ENCODE data around the gene PPP6C.
"Not testable (repeated sequence)": the region's sequence is repeated elsewhere in the genome, so short reads cannot be mapped to it uniquely, and the experiment has no call there.

The PPP6C gene

GRCh38 chr9:125189361-125190289, at the start of gene PPP6C:
Gene PPP6C (minus strand): TSS chr9:125189803. CDS start chr9:125189718, 85 bp downstream.
- DNase-seq, result peak; percentile 84

DNA sequence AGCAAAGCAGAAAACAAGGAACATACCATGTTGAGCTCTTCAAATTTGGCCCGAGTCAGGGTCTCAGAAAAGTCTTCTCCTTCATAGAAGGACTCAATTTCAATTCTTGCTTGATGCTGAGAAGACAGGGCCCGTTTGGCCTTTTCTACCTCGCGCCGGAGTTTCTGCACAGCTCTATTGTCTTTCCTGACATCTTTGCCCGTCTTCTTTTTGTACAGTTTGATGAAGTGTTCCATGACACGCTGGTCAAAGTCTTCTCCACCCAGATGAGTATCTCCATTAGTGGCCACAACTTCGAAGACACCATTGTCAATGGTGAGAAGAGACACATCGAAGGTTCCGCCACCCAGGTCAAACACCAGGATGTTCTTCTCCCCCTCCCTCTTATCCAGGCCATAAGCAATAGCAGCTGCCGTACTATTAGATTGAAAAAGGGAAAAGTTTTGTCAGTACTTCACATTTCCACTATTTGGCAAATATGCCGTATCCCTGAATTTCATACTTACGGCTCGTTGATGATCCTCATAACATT, 49.4 kb upstream of the PPP6C start:
- DNase-seq, result no peak

- DNase-seq, result no peak
These were observed 48.7 kb upstream of the PPP6C start for GRCh38 chr9:125238127-125238914.

DNA sequence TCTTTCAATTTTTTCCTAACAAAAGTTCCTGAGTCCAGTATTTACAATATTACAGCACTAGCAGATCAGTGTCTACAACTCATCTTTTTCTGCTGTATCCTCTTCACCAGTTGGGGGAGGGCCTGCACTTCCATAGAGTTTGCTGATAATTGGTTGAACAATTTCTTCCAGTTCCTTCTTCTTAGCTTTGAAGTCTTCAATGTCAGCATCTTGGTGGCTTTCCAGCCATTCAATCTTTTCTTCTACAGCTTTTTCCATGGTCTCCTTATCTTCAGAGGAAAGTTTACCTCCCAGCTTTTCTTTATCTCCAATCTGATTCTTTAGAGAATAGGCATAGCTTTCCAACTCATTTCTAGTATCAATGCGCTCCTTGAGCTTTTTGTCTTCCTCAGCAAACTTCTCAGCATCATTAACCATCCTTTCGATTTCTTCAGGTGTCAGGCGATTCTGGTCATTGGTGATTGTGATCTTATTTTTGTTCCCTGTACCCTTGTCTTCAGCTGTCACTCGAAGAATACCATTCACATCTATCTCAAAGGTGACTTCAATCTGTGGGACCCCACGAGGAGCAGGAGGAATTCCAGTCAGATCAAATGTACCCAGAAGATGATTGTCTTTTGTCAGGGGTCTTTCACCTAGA, 47.0 kb upstream of the PPP6C start:
- DNase-seq, result not testable (repeated sequence)

- no peak for DNase-seq
These were observed 46.4 kb upstream of the PPP6C start for GRCh38 chr9:125235804-125236519.

DNA sequence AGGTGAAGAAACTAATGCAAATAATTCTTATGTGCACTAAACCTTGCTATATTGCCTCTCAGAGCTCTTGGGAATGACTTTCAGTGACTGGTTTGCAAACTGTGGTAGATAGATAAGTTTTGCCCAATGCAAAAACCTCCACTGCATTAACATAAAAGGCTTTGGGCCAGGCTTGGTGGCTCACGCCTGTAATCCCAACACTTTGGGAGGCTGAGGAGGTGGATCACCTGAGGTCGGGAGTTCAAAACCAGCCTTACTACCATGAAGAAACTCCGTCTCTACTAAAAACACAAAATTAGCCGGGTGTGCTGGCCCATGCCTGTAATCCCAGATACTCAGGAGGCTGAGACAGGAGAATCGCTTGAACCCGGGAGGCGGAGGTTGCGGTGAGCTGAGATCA, 44.5 kb upstream of the PPP6C start:
- not testable (repeated sequence) for DNase-seq

DNA sequence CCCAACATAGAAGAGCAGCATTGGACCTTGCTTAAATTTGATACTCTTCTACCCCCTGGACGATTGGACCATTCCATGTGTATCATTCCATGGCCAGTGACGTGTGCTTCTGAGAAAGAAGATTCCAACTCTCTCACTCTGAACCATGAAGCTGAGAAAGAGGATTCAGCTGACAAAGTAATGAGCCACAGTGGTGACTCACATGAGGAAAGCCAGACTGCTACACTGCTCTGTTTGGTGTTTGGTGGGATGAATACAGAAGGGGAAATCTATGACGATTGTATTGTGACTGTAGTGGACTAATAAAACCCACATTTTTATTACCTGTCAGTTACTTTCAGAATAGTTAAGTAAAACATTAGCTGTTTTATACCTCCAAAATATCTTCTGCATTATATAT, 44.1 kb upstream of the PPP6C start:
- peak; percentile 68 for DNase-seq

DNA sequence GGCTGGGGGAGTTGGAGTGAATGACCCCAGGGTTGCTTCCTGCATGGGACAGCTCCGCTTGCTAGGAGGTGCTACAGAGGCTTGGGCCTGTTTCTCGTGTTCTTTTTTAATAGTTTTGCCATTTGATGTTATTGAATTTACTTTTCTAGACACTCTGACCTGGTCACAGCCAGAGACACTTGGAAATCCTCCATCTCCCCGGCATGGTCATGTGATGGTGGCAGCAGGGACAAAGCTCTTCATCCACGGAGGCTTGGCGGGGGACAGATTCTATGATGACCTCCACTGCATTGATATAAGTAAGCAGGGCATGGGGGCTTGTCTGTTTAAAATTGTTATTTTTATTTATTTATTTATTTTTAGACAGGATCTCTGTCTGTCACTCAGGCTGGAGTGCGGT, 38.2 kb upstream of the PPP6C start:
- DNase-seq, result no peak

- DNase-seq, result not testable (repeated sequence)
These were observed 35.3 kb upstream of the PPP6C start for GRCh38 chr9:125224858-125225257.

- no peak for DNase-seq
These were observed 29.0 kb upstream of the PPP6C start for GRCh38 chr9:125218621-125219020.

DNA sequence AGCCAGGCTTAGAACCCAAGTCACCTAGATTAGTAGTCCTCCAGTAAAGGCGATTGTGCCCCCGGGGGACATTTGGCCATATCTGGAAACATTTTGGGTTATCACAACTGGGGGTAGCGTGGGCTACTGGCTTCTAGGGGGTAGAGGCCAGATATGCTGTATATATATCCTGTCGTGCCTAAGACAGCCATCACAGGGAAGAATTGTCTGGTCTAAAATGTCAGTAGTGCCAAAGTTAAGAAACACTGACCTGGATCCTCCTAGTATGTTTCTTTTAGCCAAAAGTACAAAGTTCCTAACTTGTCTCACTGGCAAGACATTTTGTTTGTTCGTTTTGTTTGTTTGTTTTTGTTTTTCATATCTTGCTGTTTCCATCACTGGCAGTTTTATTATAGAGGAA, 24.6 kb upstream of the PPP6C start:
- DNase-seq, result no peak

DNA sequence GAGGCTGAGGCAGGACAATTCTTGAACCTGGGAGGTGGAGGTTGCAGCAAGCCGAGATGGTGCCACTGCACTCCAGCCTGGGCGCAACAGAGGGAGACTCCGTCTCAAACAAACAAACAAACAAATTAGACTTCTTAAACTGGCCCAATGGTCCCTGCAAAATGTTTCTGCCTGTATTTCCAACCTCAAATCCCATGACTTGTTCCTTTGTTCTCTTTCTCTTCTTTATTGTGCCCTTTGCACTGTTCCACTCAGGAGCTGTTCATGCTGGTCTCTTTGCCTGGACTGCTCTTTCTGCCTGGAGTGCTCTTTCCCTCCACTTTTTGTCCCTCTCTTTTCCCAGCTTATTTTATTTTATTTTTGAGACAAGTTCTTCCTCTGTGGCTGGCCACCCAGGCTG, 14.9 kb upstream of the PPP6C start:
- DNase-seq, result no peak

GRCh38 chr9:125202846-125203618, 13.4 kb upstream of the PPP6C start:
- DNase-seq, result no peak

- DNase-seq, result peak; percentile 83
These were observed 10.8 kb upstream of the PPP6C start, which contains the start of gene RABEPK for GRCh38 chr9:125200216-125201047. Gene RABEPK (plus strand): TSS chr9:125200542. CDS start chr9:125203014, 2,472 bp downstream.

DNA sequence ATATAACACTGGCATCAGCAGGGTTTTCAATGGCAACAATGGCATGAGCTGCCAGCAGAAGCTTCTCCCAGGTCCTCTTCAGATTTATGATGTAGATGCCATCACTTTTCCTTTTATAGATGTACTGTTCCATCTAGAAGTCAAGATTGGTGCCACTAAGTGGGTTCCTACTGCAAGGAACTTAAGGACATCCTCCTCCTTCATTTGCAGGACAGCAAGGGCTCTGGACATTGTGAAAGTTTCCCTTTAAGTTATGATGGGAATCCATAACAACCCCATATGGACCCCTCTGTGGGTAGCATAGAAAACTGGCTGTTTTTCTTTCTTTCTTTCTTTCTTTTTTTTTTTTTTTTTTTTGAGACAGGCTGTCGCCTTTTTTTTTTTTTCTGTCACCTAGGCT, 6.0 kb upstream of the PPP6C start:
- DNase-seq, result not testable (repeated sequence)

GRCh38 chr9:125194466-125194865, 4.9 kb upstream of the PPP6C start:
- not testable (repeated sequence) for DNase-seq

GRCh38 chr9:125190361-125190801, 778 bp upstream of the PPP6C start:
- no peak for DNase-seq

DNA sequence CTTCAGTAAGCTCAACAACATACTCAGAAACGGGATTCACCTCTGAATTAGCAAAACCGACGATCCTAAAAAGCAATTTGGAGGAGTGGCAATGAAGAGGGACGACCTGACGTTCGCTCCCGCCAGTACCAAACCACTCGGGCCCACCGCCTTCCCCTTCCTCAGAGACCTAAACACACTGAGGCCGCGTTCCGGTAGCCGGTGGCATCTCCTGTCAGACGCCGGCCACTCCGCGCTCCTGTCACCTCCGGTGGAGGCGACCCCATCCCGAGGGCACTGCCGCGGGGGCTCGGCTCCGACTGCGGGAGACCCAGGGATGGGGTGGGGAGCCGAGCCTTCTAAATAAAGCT, 617 bp downstream of the PPP6C start:
- DNase-seq, result no peak

GRCh38 chr9:125183561-125183960, 6.0 kb downstream of the PPP6C start:
- no peak for DNase-seq

GRCh38 chr9:125183054-125183453, 6.5 kb downstream of the PPP6C start:
- no peak for DNase-seq

All from T1000 (cell line).